ENCODE results near the gene DNAJB4. TPM values are rescaled to one million over a fixed set of nuclear protein-coding genes. Genes with fewer than 3 reads are reported as not detected.

The DNAJB4 gene
- total and polyA plus RNA-seq, 2 donors (not counting 3 experiments of a cell fraction or from before 2014, with no cell fraction given): 30.4 to 136 TPM

- Histone ChIP-seq H3K36me3 (ENCODE audit: control insufficient read depth in 2 of 2, extremely low read depth in 1 of 2, insufficient read depth in 2 of 2, low read length in 2 of 2) (peaks cover 0 to 3% of the 10 kb centered on the region in 2 experiments), H3K9me1 (replicated peaks; ENCODE audit: control insufficient read depth, extremely low read depth, insufficient read depth, low read length) (no peaks in the 10 kb centered on the region), H3K4me3 (replicated peaks in 1 of 3; ENCODE audit: insufficient read depth in 1 of 3, low read depth in 1 of 3, low read length in 3 of 3) (peak overlapping the region in 2 of 3 experiments; percentile 43 to 100), H3K27ac (ENCODE audit: insufficient read depth, low read depth, low read length) (peak overlapping the region; percentile 48), H3K4me1 (ENCODE audit: control insufficient read depth, extremely low read depth, insufficient read depth, low read length) (peaks cover 25% of the 10 kb centered on the region), H3K9ac (replicated peaks; ENCODE audit: extremely low read depth, insufficient read depth, low read length) (no peak overlapping the region), H3K79me2 (ENCODE audit: control insufficient read depth, insufficient read depth, low read length) (peaks cover 95% of the 10 kb centered on the region), H3K4me2 (ENCODE audit: insufficient read depth, low read length) (peak overlapping the region; percentile 85), H2AFZ (ENCODE audit: low read depth, low read length) (no peak overlapping the region), H3K9me3 (replicated peaks; ENCODE audit: control insufficient read depth, insufficient read depth, low read length) (no peaks in the 10 kb centered on the region), H3K27me3 (ENCODE audit: control insufficient read depth in 2 of 2, insufficient read depth in 2 of 2, low read length in 2 of 2) (no peaks in the 10 kb centered on the region), H4K20me1 (replicated peaks; ENCODE audit: control insufficient read depth, extremely low read depth, insufficient read depth, low read length) (peaks cover 14% of the 10 kb centered on the region)
- no TSS peak for BruUV-seq (replicated peaks)
- dilution Hi-C loops (cut with MboI; ENCODE audit: extremely low pct_ligation_motif_present, low sequenced_read_pairs): no loop called here
- CTCF ChIA-PET: interaction anchor here (1.0 to 4.4 kb wide), 6 partner anchors 9 to 139 kb away, joined by 3 to 70 read pairs (median 6); partner anchors contain the start of gene DNAJB4
- intact Hi-C loops (cut with micrococcal nuclease): no loop called here
- no peak for TF ChIP-seq MAX (IDR thresholded peaks at IDR 0.05; ENCODE audit: insufficient read depth, insufficient read length)
- POLR2A ChIA-PET: interaction anchor here (0.8 to 4.7 kb wide), 4 partner anchors 9 to 139 kb away, joined by 3 to 122 read pairs (median 4); partner anchors contain the start of gene DNAJB4
- no peak for FAIRE-seq
- DNase-seq (ENCODE audit: low read depth, low spot score): peak; percentile 51
Observed at GRCh38 chr1:77975386-77975785, 29.4 kb upstream of the DNAJB4 start.

GRCh38 chr1:77975907-77976306 lies 28.8 kb upstream of the DNAJB4 start:
- Histone ChIP-seq H3K79me2 (ENCODE audit: control insufficient read depth, insufficient read depth, low read length) (peaks cover 95% of the 10 kb centered on the region), H3K27ac (ENCODE audit: insufficient read depth, low read depth, low read length) (peak overlapping the region; percentile 48), H4K20me1 (replicated peaks; ENCODE audit: control insufficient read depth, extremely low read depth, insufficient read depth, low read length) (peaks cover 14% of the 10 kb centered on the region), H3K9ac (replicated peaks; ENCODE audit: extremely low read depth, insufficient read depth, low read length) (peak overlapping the region; percentile 100), H3K4me2 (ENCODE audit: insufficient read depth, low read length) (peak overlapping the region; percentile 85), H3K4me1 (ENCODE audit: control insufficient read depth, extremely low read depth, insufficient read depth, low read length) (peaks cover 30% of the 10 kb centered on the region), H3K27me3 (ENCODE audit: control insufficient read depth in 2 of 2, insufficient read depth in 2 of 2, low read length in 2 of 2) (no peaks in the 10 kb centered on the region), H3K4me3 (replicated peaks in 1 of 3; ENCODE audit: insufficient read depth in 1 of 3, low read depth in 1 of 3, low read length in 3 of 3) (peak overlapping the region; percentile 27 to 100 (median 43)), H2AFZ (ENCODE audit: low read depth, low read length) (no peak overlapping the region), H3K9me3 (replicated peaks; ENCODE audit: control insufficient read depth, insufficient read depth, low read length) (no peaks in the 10 kb centered on the region), H3K9me1 (replicated peaks; ENCODE audit: control insufficient read depth, extremely low read depth, insufficient read depth, low read length) (no peaks in the 10 kb centered on the region), H3K36me3 (ENCODE audit: control insufficient read depth in 2 of 2, extremely low read depth in 1 of 2, insufficient read depth in 2 of 2, low read length in 2 of 2) (peaks cover 0 to 3% of the 10 kb centered on the region in 2 experiments)
- intact Hi-C loops (cut with micrococcal nuclease): no loop called here
- no peak for TF ChIP-seq MAX (IDR thresholded peaks at IDR 0.05; ENCODE audit: insufficient read depth, insufficient read length)
- peak; percentile 26 for TF ChIP-seq POLR2AphosphoS5 (IDR thresholded peaks at IDR 0.05; ENCODE audit: insufficient read depth, low read depth, low read length)
- DNase-seq (ENCODE audit: low read depth, low spot score) (peak; percentile 61), FAIRE-seq (no peak)
- ChIA-PET CTCF (interaction anchor here (0.9 to 4.4 kb wide), 8 partner anchors 10 to 138 kb away, joined by 3 to 70 read pairs (median 4); partner anchors contain the start of gene DNAJB4), POLR2A (interaction anchor here (0.7 to 4.7 kb wide), 4 partner anchors 9 to 138 kb away, joined by 3 to 122 read pairs (median 4); partner anchors contain the start of gene DNAJB4)
- no TSS peak for BruUV-seq (replicated peaks)
- dilution Hi-C loops (cut with MboI; ENCODE audit: extremely low pct_ligation_motif_present, low sequenced_read_pairs): no loop called here
